VCaP (cell line): ENCODE measurements around the gene PDE6A.

ENCODE experiments used
- H3K27ac ChIP-seq: fragments of 450-650 bp; 2 replicates; pipeline ENCODE4 v1.5.1; 2017
- TF ChIP-seq, protein P1 (sequence below): fragments of 450-650 bp; conservative IDR thresholded peaks from 2 replicates; pipeline ENCODE4 v1.5.1; 2017; ENCODE audit warnings: mild to moderate bottlenecking, moderate library complexity

The PDE6A gene

DNA sequence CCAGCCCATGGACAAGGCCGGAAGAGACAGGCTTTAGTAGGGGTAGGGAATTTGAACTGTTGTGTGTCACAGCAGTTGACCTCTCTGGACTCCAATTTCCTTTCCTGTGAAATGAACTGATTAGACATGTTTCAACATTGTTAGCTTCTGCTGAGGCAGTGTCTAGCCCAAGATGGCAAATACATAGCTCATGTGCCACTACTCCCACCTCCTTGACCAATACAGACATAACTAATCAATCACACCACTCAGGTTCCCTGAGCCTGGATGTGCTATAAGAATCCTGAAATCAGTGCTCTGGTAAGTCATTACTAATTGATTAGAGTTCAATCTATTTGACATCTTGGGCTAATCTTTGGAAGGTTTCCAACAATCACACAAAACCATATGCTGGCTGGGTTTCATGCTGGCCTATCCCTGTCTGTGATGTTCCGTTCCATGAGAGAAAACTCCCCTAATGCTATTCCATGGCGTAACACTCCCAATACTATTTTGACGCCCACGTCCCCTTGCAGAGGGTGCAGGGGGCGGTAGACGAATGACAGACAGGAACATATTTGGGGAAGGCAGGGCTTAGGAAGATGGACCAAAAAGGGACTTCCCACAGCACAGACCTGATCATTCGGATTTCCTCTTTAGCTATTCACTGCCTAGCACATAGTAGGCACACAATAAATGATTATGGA, 95.2 kb downstream of the PDE6A start:
- no peak overlapping the region for H3K27ac ChIP-seq
- TF ChIP-seq, protein P1, sequence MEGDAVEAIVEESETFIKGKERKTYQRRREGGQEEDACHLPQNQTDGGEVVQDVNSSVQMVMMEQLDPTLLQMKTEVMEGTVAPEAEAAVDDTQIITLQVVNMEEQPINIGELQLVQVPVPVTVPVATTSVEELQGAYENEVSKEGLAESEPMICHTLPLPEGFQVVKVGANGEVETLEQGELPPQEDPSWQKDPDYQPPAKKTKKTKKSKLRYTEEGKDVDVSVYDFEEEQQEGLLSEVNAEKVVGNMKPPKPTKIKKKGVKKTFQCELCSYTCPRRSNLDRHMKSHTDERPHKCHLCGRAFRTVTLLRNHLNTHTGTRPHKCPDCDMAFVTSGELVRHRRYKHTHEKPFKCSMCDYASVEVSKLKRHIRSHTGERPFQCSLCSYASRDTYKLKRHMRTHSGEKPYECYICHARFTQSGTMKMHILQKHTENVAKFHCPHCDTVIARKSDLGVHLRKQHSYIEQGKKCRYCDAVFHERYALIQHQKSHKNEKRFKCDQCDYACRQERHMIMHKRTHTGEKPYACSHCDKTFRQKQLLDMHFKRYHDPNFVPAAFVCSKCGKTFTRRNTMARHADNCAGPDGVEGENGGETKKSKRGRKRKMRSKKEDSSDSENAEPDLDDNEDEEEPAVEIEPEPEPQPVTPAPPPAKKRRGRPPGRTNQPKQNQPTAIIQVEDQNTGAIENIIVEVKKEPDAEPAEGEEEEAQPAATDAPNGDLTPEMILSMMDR = no peak

DNA sequence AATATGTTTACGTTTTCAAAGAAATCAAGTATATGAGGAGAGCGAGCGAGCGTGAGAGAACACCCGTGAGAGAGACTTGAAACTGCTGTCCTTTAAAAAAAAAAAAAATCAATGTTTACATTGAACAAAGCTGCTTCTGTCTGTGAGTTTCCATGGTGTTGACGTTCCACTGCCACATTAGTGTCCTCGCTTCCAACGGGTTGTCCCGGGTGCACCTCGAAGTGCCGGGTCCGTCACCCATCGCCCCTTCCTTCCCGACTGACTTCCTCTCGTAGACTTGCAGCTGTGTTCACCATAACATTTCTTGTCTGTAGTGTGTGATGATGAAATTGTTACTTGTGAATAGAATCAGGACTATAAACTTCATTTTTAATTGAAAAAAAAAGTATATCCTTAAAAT, 97.0 kb downstream of the PDE6A start:
- TF ChIP-seq, protein P1 = no peak
- no peak overlapping the region for H3K27ac ChIP-seq

DNA sequence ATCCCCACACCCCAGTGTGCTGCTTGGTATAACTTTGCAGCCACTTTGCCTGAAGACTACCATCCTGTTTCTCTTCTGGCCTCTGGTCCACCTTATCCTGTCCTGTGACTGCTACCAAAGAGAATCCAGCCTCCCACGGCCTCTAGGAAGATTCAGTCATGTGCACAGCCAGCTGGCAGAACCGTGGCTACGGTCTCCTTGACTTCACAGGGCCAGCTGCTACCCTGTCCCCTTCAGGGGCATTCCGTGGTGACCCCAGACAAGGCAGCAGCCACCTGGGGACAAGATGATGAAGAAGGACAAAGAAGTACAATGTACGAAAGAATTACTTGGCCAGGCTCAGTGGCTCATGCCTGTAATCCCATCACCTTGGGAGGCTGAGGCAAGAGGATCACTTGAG, 98.6 kb downstream of the PDE6A start:
- no peak overlapping the region for H3K27ac ChIP-seq
- TF ChIP-seq, protein P1 = no peak

DNA sequence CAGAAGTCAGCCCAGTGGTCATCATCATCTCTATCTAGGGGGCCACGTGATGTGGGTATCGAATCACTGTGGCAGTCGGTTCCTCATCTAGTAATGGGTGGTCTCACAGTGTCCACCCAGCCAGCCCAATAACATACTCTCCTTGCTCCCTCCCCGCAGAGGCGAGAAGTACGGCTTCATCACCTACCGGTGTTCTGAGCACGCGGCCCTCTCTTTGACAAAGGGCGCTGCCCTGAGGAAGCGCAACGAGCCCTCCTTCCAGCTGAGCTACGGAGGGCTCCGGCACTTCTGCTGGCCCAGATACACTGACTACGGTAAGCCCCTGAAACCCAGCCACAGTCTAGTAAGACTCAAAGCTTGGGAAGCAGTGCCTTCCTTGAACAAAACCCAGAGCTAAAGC, 99.0 kb downstream of the PDE6A start:
- H3K27ac ChIP-seq = no peak overlapping the region
- TF ChIP-seq, protein P1 = no peak

DNA sequence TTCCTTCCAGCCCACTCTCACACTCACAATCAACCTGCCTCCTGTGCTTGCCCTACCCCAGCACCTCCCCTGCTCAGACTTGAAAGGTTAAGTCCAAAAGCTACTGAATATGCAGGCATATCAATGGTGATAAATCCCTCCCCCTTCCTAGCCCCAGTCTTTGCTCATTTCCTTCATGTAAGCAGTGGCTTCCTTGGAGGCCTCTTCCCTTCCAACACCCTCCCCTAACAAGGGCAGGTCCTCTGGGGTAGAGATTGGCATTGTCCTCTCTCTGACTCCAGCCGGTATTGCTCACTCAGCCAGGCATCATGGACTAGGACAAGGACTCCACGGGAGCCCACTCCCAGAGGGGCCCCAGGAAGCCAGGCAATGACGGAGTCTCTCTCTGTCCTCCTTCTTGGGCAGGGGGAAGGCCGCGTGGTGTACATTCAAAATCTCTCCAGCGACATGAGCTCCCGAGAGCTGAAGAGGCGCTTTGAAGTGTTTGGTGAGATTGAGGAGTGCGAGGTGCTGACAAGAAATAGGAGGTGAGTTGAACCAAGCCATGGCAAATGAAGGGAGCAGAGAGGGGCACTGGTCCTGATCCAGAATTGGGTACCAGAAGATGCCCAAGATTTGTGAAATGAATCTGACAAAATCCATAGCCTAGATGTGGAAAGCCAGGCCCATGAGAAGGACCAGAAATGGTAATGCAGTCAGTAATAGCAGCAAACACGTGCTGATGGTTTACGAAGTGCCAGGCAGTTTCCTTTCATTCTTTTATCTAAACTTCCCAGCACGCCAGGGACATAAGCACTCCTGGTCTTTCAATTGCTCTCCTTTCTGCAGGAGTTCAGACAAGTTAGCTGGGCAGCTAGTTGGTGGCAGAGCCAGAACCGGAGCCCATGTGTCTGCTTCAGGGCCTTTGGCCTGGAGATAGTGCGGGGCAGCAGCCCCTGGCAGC, 102.5 kb downstream of the PDE6A start:
- H3K27ac ChIP-seq = no peak overlapping the region
- TF ChIP-seq, protein P1 = no peak

DNA sequence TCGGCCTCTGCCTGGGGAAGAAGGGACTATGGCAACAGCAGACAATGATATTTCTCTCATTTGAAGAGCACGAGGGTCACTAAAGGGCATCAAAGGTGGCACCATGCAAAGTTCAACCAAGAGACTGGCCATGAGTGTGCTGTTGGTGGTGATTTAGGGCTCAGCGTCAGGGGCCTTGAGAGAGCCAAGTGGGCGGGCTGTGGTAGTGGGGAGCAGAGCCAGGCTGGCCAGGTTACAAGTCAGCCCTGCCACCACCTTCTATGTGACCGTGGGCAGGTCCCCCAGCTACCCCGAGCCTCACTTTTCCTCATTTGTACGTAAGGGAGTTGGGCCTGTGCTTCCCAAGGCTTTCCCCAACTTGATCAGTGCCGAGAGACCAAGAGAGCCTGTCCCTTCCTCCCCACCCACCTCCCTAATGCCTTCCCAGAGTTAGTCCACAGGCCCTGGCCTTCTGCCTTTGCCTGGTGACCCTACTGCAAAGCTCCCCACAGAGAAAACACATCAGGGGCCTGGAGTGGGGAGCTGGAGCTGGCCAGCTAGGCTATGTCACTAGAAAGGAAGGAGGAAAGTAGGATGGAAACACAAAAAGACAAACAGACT, 104.3 kb downstream of the PDE6A start:
- TF ChIP-seq, protein P1 = no peak

DNA sequence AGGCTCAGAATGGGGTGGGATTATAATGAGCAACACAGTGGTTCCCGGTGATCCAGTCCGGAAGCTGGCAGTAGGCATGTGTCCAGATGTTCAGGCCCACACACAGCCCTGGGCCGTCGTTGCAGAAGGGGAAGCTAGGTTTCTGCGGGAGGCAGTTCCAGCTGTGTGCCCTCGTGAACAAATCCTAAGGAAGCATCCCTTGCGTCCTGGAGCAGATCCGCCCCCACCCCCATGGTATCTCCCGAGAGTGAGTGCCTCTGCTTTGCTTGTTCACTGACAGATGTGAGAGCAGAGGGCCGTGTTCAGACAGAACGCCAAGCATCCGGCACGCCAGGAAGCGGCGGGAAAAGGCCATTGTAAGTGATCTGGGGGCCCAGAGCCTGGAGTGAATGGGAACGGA, 104.8 kb downstream of the PDE6A start:
- no peak overlapping the region for H3K27ac ChIP-seq
- TF ChIP-seq, protein P1 = no peak

More for the DNA sequence above, 104.3 kb downstream of the PDE6A start:
- no peak overlapping the region for H3K27ac ChIP-seq
